Brain microvascular endothelial cell (primary cell): Measurements from ENCODE around the gene NUBPL.
A peak's percentile ranks its signal among the peaks of the same experiment; 100 is the strongest.
"Not testable (repeated sequence)": the region's sequence is repeated elsewhere in the genome, so short reads cannot be mapped to it uniquely, and the experiment has no call there.

Source experiments
- DNase-seq: peaks from one replicate; pipeline ENCODE4 v3.0.0-alpha.2; 2020
- H3K27ac ChIP-seq: fragments of 250-450 bp; sonication (Bioruptor Pico); 2 replicates; pipeline ENCODE4 v1.5.1; 2020; ENCODE audit warnings: mild to moderate bottlenecking, moderate library complexity
- H3K27me3 ChIP-seq: fragments of 250-450 bp; sonication (Bioruptor Pico); replicated peaks from 2 replicates; pipeline ENCODE4 v1.5.1; 2020; ENCODE audit warnings: mild to moderate bottlenecking
- H3K36me3 ChIP-seq: fragments of 250-450 bp; sonication (Bioruptor Pico); replicated peaks from 2 replicates; pipeline ENCODE4 v1.5.1; 2020; ENCODE audit warnings: mild to moderate bottlenecking
- H3K4me3 ChIP-seq: 2 replicates; pipeline ENCODE4 v1.5.1; 2011; ENCODE audit warnings: low read depth, mild to moderate bottlenecking, control low read depth, low read length, moderate library complexity
- in situ Hi-C: cut with HindIII; loops from 2 replicates; pipeline ENCODE4 v1.10.0; 2017; ENCODE audit warnings: low sequenced_read_pairs, low pct_ligation_motif_present
- TF ChIP-seq, protein P1 (sequence below): IDR thresholded peaks from 2 replicates; pipeline ENCODE4 v1.5.1; 2011; ENCODE audit warnings: low read depth, mild to moderate bottlenecking, moderate library complexity, low read length, control low read depth, inconsistent platforms; ENCODE audit errors: missing control alignments

NUBPL gene

DNA sequence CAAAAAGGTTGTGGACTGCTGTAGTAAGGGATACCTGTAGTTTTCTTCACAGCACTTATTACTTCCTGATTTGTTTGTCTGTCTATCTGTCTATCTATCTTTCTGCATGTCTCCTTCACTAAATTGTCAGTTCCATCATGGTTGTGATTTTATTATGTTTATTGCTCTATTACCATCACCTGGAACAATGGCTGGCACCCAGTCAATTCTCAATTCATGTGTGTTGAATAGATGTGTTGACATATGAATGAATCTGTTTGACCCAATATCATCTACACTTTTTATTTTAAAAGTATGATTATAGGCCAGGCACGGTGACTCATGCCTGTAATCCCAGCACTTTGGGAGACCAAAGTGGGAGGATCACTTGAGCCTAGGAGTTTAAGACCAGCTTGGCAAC is 224.4 kb downstream of the NUBPL start:
- DNase-seq, result no peak
- Histone ChIP-seq H3K27me3 (no peaks in the 10 kb centered on the region), H3K4me3 (no peak overlapping the region), H3K36me3 (no peaks in the 10 kb centered on the region), H3K27ac (no peak overlapping the region)
- TF ChIP-seq, protein P1, sequence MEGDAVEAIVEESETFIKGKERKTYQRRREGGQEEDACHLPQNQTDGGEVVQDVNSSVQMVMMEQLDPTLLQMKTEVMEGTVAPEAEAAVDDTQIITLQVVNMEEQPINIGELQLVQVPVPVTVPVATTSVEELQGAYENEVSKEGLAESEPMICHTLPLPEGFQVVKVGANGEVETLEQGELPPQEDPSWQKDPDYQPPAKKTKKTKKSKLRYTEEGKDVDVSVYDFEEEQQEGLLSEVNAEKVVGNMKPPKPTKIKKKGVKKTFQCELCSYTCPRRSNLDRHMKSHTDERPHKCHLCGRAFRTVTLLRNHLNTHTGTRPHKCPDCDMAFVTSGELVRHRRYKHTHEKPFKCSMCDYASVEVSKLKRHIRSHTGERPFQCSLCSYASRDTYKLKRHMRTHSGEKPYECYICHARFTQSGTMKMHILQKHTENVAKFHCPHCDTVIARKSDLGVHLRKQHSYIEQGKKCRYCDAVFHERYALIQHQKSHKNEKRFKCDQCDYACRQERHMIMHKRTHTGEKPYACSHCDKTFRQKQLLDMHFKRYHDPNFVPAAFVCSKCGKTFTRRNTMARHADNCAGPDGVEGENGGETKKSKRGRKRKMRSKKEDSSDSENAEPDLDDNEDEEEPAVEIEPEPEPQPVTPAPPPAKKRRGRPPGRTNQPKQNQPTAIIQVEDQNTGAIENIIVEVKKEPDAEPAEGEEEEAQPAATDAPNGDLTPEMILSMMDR, result no peak
- in situ Hi-C loops, result no loop called here

DNA sequence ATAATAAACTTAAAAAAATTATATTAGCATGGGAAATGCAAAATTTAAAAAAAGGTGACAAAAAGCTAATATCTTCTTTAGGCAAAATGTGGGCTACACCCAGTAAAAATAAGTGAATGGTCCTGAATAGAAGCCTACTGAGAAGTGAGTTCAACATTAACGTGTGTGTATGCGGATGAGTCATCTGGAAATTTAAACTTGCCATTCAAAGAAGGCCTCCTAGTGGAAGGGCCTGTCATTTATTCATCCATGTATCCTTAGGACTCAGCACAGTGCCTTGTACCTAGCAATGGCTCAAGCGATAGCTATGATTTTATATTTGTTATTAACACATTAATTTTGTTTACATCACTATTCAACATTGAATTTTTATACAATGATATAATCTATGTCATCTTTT is 226.2 kb downstream of the NUBPL start:
- in situ Hi-C loops, result no loop called here
- H3K36me3 ChIP-seq, result no peaks in the 10 kb centered on the region
- no peaks in the 10 kb centered on the region for H3K27me3 ChIP-seq
- TF ChIP-seq, protein P1, result peak; percentile 30
- H3K27ac ChIP-seq, result no peak overlapping the region
- peak; percentile 19 for DNase-seq
- no peak overlapping the region for H3K4me3 ChIP-seq

DNA sequence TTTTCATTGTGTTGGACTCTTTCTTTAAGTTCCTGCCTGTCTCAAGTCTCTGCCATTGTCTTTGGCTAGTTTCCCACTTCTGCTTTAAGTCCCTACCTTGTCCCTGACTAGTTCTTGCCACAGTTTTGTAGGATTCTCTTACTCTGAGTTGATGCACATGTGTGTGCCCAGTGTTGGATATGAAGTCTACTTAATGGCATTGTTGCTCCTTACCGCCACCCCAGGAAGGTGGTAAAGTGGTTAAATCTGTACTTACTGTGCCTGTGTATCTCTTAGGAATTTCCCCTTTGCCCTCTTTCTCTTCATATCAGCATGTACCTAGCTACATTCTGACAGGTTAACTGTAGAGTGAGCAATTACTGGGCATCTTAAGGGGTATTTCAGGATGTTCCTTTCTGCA is 227.1 kb downstream of the NUBPL start:
- TF ChIP-seq, protein P1, result no peak
- in situ Hi-C loops, result no loop called here

DNA sequence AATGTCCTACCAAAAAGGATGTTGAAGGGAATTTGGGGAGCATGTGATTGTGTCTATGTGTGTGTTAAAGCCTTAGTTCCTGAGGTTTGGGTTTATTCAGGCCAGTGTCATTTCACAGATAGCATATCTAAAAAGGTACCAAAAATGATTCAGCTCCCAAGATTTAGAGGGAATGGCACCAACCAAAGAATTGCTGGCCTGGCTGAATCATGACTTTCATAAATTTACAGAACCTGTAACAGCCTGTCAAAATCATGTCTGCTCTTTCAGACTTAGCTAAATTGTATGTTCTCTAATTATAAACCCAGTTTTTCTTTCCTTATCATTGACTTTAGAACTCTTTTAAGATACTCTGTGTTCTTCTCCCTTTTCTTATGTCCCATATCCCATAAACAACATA is 231.5 kb downstream of the NUBPL start:
- in situ Hi-C loops, result no loop called here
- Histone ChIP-seq H3K36me3 (no peaks in the 10 kb centered on the region), H3K27ac (no peak overlapping the region), H3K27me3 (no peaks in the 10 kb centered on the region), H3K4me3 (no peak overlapping the region)
- DNase-seq, result no peak
- TF ChIP-seq, protein P1, result no peak

More for the DNA sequence above, 227.1 kb downstream of the NUBPL start:
- Histone ChIP-seq H3K4me3 (no peak overlapping the region), H3K27me3 (no peaks in the 10 kb centered on the region), H3K27ac (no peak overlapping the region), H3K36me3 (no peaks in the 10 kb centered on the region)
- DNase-seq, result no peak

DNA sequence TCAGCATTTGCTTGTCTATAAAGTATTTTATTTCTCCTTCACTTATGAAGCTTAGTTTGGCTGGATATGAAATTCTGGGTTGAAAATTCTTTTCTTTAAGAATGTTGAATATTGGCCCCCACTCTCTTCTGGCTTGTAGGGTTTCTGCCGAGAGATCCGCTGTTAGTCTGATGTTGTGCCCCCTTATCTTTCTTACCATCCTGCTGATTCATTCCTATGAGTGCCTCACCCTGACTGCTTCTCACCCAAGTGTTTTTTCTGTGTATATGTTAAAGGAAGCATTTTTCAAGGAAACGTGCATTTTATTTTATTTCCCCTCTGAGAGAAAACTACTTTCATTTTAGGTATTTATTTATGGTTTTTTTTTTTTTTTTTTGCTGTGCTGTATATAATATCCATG is 236.7 kb downstream of the NUBPL start:
- in situ Hi-C loops, result not testable (repeated sequence)

DNA sequence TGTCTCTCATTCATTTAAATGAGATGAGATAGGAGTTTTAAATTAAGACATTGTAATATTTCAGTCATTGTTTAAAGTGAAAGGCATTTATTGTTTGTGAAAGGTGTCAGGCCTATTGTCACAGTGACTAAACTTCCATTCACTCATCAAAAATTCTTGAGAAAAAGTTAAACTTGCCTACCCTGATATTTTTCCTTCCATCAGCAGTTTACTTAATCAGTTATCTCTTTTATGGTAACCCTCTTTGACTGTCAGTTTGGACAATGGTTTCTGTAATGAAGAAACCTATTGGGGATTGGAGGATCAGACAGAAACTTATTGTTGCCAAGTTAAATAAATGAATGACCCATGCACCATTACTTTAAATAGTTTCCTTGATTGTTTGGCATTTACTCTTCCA is 241.6 kb downstream of the NUBPL start:
- Histone ChIP-seq H3K27ac (no peak overlapping the region), H3K27me3 (no peaks in the 10 kb centered on the region), H3K4me3 (no peak overlapping the region), H3K36me3 (no peaks in the 10 kb centered on the region)
- no peak for DNase-seq
- in situ Hi-C loops, result no loop called here
- TF ChIP-seq, protein P1, result no peak

More for the DNA sequence above, 236.7 kb downstream of the NUBPL start:
- not testable (repeated sequence) for H3K27ac ChIP-seq, H3K4me3 ChIP-seq, H3K27me3 ChIP-seq, DNase-seq, H3K36me3 ChIP-seq
